HG03575 (cell line): ENCODE data around the gene RBM39.
"Not testable (repeated sequence)": the region's sequence is repeated elsewhere in the genome, so short reads cannot be mapped to it uniquely, and the experiment has no call there.

ENCODE experiments used
- ATAC-seq: cut with Tn5 transposase; IDR thresholded peaks from one replicate; pipeline ENCODE4 v1.9.1; 2021; ENCODE audit not compliant: unreplicated experiment, insufficient number of reproducible peaks, low FRiP score; ENCODE audit errors: extremely low read depth

The RBM39 gene

GRCh38 chr20:35697696-35698297, 44.3 kb downstream of the RBM39 start:
- ATAC-seq = no peak

GRCh38 chr20:35695978-35696377, 46.1 kb downstream of the RBM39 start:
- no peak for ATAC-seq

GRCh38 chr20:35695245-35695749, 46.8 kb downstream of the RBM39 start:
- ATAC-seq = no peak

GRCh38 chr20:35690265-35690664, 51.8 kb downstream of the RBM39 start:
- no peak for ATAC-seq

- ATAC-seq = not testable (repeated sequence)
Measured at GRCh38 chr20:35686872-35687271, 55.2 kb downstream of the RBM39 start.

- not testable (repeated sequence) for ATAC-seq
Measured at GRCh38 chr20:35685368-35685767, 56.7 kb downstream of the RBM39 start.

GRCh38 chr20:35681960-35682359, 60.1 kb downstream of the RBM39 start:
- ATAC-seq = no peak

- ATAC-seq = no peak
Measured at GRCh38 chr20:35680452-35681183, 61.4 kb downstream of the RBM39 start.

GRCh38 chr20:35674921-35675320, 67.1 kb downstream of the RBM39 start:
- ATAC-seq = no peak

GRCh38 chr20:35673884-35674283, 68.2 kb downstream of the RBM39 start:
- no peak for ATAC-seq

GRCh38 chr20:35669681-35670080, 72.4 kb downstream of the RBM39 start:
- no peak for ATAC-seq

GRCh38 chr20:35669221-35669620, 72.8 kb downstream of the RBM39 start:
- no peak for ATAC-seq

- no peak for ATAC-seq
Measured at GRCh38 chr20:35665949-35666288, 76.1 kb downstream of the RBM39 start.

- no peak for ATAC-seq
Measured at GRCh38 chr20:35664466-35665206, 77.4 kb downstream of the RBM39 start, which contains the start of the genes CPNE1 and RBM12. Gene CPNE1 (minus strand): TSS chr20:35664900. CDS start chr20:35632923, 31,977 bp downstream. Gene RBM12 (minus strand): TSS chr20:35664900. CDS start chr20:35655322, 9,578 bp downstream.

GRCh38 chr20:35663516-35664465, 78.3 kb downstream of the RBM39 start:
- no peak for ATAC-seq

GRCh38 chr20:35662551-35662950, 79.5 kb downstream of the RBM39 start:
- no peak for ATAC-seq

GRCh38 chr20:35661908-35662307, 80.2 kb downstream of the RBM39 start:
- ATAC-seq = no peak

GRCh38 chr20:35661053-35661452, 81.0 kb downstream of the RBM39 start:
- ATAC-seq = no peak
